DND-41 (cell line): Measurements from ENCODE around the gene AQP5.

Experiments
- ATAC-seq: fragments of 200-7000 bp; cut with Tn5 transposase; 3 replicates; pipeline ENCODE4 v1.9.1; 2021; ENCODE audit warnings: low read depth; ENCODE audit not compliant: insufficient read depth
- DNase-seq: peaks from one replicate; pipeline ENCODE4 v3.0.0-alpha.2; 2020
- H2AFZ ChIP-seq: 2 replicates; pipeline ENCODE4 v1.6.0; 2012; ENCODE audit warnings: low read depth, low read length
- H3K27ac ChIP-seq: 2 replicates; pipeline ENCODE4 v1.5.1; 2012; ENCODE audit warnings: low read length, inconsistent platforms
- H3K27me3 ChIP-seq: fragments of 200-600 bp; sonication (generic); 2 replicates; pipeline ENCODE4 v1.6.0; 2012; ENCODE audit warnings: low read length, mild to moderate bottlenecking, inconsistent platforms; ENCODE audit not compliant: insufficient read depth, poor library complexity
- H3K36me3 ChIP-seq: 2 replicates; pipeline ENCODE4 v1.5.1; 2012; ENCODE audit warnings: low read length, inconsistent platforms; ENCODE audit not compliant: insufficient read depth
- H3K4me1 ChIP-seq: 2 replicates; pipeline ENCODE4 v1.5.1; 2012; ENCODE audit warnings: mild to moderate bottlenecking, low read length; ENCODE audit not compliant: insufficient read depth
- H3K4me2 ChIP-seq: 2 replicates; pipeline ENCODE4 v1.6.0; 2012; ENCODE audit warnings: mild to moderate bottlenecking, moderate library complexity, low read length, inconsistent platforms; ENCODE audit not compliant: insufficient read depth
- H3K4me3 ChIP-seq, 2 experiments: fragments of 200-600 bp in 1 of 2; shearing (Covaris generic) in 1 of 2; 2 replicates each; pipeline ENCODE4 v1.5.1; 2012 to 2016; ENCODE audit warnings: inconsistent platforms in 2 of 2, low read length in 2 of 2, mild to moderate bottlenecking in 2 of 2, low read depth in 1 of 2, moderate library complexity in 1 of 2
- H3K79me2 ChIP-seq: 2 replicates; pipeline ENCODE4 v1.6.0; 2012; ENCODE audit warnings: low read length, inconsistent platforms; ENCODE audit not compliant: insufficient read depth
- H3K9ac ChIP-seq: 2 replicates; pipeline ENCODE4 v1.6.0; 2012; ENCODE audit warnings: low read depth, mild to moderate bottlenecking, inconsistent platforms, low read length, moderate library complexity
- H3K9me3 ChIP-seq: 2 replicates; pipeline ENCODE4 v1.5.1; 2012; ENCODE audit warnings: low read length, moderate library complexity, mild to moderate bottlenecking, inconsistent platforms; ENCODE audit not compliant: insufficient read depth, severe bottlenecking
- H4K20me1 ChIP-seq: 2 replicates; pipeline ENCODE4 v1.6.0; 2012; ENCODE audit warnings: low read length; ENCODE audit not compliant: insufficient read depth
- EZH2 ChIP-seq: IDR thresholded peaks from 3 replicates; pipeline ENCODE4 v1.6.1; 2012; ENCODE audit warnings: borderline replicate concordance, low read depth, mild to moderate bottlenecking, moderate library complexity, low read length, inconsistent platforms; ENCODE audit not compliant: severe bottlenecking
- TF ChIP-seq, protein P1 (sequence below): IDR thresholded peaks from 2 replicates; pipeline ENCODE4 v1.5.1; 2012; ENCODE audit warnings: borderline replicate concordance, low read length, moderate library complexity, mild to moderate bottlenecking; ENCODE audit not compliant: poor library complexity, severe bottlenecking; ENCODE audit errors: extremely low read depth

AQP5 gene

DNA sequence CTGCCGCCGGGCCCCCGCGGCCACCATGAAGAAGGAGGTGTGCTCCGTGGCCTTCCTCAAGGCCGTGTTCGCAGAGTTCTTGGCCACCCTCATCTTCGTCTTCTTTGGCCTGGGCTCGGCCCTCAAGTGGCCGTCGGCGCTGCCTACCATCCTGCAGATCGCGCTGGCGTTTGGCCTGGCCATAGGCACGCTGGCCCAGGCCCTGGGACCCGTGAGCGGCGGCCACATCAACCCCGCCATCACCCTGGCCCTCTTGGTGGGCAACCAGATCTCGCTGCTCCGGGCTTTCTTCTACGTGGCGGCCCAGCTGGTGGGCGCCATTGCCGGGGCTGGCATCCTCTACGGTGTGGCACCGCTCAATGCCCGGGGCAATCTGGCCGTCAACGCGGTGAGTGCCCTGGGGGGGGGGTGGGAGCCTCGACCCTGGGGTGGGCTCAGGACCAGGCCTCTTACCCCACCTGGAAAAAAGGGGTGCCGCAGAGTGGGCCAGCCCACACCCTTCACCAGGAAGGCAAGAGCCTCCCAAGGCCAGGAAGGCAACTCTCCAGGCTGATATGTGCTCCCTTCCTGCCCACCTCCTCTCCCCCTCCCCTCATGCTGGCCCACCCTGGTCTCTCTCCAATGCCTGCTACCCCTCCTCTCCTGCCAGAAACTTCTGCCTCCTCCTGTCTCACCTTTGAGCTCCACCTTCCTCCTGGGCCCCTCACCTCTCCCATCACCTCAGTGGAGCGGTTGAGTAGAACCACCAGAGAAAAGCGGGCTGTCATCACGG is 507 bp downstream of the AQP5 start:
- no peak overlapping the region for H3K4me2 ChIP-seq
- H3K4me3 ChIP-seq: no peak overlapping the region
- no peaks in the 10 kb centered on the region for H3K9me3 ChIP-seq
- no peak for DNase-seq
- H3K79me2 ChIP-seq: no peaks in the 10 kb centered on the region
- no peak overlapping the region for H3K27ac ChIP-seq
- no peaks in the 10 kb centered on the region for H3K36me3 ChIP-seq
- H3K9ac ChIP-seq: no peak overlapping the region
- peaks cover 20% of the 10 kb centered on the region for H3K4me1 ChIP-seq
- 0 out of 2 replicates have a peak, but pooled peaks cover 3% of the 10 kb centered on the region for H4K20me1 ChIP-seq
- no peak for ATAC-seq
- peaks cover 7% of the 10 kb centered on the region for H3K27me3 ChIP-seq
- no peak overlapping the region for H2AFZ ChIP-seq
- TF ChIP-seq, protein P1, sequence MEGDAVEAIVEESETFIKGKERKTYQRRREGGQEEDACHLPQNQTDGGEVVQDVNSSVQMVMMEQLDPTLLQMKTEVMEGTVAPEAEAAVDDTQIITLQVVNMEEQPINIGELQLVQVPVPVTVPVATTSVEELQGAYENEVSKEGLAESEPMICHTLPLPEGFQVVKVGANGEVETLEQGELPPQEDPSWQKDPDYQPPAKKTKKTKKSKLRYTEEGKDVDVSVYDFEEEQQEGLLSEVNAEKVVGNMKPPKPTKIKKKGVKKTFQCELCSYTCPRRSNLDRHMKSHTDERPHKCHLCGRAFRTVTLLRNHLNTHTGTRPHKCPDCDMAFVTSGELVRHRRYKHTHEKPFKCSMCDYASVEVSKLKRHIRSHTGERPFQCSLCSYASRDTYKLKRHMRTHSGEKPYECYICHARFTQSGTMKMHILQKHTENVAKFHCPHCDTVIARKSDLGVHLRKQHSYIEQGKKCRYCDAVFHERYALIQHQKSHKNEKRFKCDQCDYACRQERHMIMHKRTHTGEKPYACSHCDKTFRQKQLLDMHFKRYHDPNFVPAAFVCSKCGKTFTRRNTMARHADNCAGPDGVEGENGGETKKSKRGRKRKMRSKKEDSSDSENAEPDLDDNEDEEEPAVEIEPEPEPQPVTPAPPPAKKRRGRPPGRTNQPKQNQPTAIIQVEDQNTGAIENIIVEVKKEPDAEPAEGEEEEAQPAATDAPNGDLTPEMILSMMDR: no peak
- TF ChIP-seq EZH2: no peak

DNA sequence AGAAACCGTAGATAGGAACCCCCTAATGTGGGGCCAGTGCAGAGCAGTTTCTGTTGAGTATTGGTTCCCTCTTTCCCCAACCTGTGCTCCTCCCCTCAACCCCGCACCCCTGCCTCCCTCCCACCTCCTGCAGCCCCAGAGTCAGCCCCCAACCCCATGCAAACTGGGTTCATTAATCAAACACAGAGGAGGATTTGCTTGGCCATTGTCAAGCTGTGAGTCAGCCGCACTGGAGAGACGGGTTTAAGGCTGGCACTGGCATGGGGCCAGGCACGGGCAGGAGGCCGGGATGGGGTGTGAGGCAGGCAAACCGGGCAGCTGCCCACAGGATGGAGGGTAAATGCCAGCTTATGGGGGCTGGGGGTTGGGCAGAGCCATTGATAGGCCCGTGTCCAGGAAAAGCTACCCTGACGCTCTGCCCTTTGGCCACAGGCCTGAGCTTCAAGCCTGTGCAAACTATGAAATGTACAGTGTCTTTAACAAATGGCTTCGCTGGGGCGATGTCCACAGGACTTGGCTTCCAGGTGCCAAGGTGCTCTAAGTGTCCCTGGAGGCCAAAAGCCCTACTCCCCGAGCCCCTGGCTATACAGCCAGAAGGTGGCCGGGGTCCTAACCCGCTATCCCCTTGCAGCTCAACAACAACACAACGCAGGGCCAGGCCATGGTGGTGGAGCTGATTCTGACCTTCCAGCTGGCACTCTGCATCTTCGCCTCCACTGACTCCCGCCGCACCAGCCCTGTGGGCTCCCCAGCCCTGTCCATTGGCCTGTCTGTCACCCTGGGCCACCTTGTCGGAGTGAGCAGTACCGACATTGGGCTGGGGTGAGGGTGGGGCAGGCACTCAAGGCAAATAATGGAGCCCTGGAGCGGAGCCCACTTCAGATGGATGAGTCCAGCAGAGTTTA is 1.4 kb downstream of the AQP5 start:
- H2AFZ ChIP-seq: no peak overlapping the region
- H3K9me3 ChIP-seq: no peaks in the 10 kb centered on the region
- no peak overlapping the region for H3K27ac ChIP-seq
- peaks cover 12% of the 10 kb centered on the region for H3K27me3 ChIP-seq
- no peaks in the 10 kb centered on the region for H3K79me2 ChIP-seq
- DNase-seq (no peak), ATAC-seq (no peak)
- H4K20me1 ChIP-seq: peaks cover 6% of the 10 kb centered on the region; the same call in 1 of the 2 replicates
- no peak overlapping the region for H3K9ac ChIP-seq
- H3K4me2 ChIP-seq: no peak overlapping the region
- TF ChIP-seq, protein P1: no peak
- TF ChIP-seq EZH2: no peak
- H3K4me1 ChIP-seq: peaks cover 29% of the 10 kb centered on the region
- H3K4me3 ChIP-seq: no peak overlapping the region
- no peaks in the 10 kb centered on the region for H3K36me3 ChIP-seq

DNA sequence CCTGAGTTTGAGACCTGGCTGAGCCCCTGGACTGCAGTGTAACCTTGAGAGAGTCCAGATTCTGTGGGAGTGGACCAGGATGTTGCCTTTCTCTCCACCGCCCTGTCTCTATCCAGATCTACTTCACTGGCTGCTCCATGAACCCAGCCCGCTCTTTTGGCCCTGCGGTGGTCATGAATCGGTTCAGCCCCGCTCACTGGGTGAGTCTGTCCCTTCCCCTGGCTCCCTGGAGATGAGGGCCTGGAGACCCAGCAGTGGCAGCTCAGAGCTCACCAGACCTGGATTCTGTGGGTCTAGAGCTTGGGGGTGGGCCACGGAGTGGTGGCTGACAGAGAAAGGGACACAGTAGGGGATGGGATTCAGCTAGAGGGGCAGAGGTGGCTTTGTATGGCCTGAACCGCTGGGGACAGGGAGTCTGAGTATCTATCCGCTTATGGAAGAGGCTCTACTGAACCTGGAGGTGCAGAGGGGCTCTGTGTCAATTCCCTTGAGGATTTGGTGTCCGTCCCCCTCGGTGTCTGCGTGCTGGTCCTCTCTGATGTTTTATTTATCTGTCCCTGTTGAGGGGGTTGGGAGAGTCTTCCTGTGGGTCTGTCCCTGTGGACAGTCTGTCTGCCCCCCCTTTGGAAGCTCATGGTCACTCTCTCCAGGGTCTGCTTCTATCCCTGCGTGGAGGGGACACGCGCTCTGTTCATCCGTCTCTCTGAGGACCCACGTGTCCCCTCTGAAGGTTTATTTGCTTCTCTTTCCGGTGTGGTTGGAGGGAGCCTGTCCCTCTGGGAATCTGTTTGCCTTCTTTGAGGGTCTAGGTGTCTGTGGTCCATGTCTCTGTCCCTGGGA is 2.5 kb downstream of the AQP5 start:
- ATAC-seq (no peak), DNase-seq (no peak)
- Histone ChIP-seq H4K20me1 (peaks cover 6% of the 10 kb centered on the region; the same call in 1 of the 2 replicates), H3K9ac (no peak overlapping the region), H3K79me2 (no peaks in the 10 kb centered on the region), H3K4me2 (no peak overlapping the region), H3K4me3 (no peak overlapping the region), H3K27ac (no peak overlapping the region), H3K4me1 (peaks cover 29% of the 10 kb centered on the region), H2AFZ (no peak overlapping the region), H3K27me3 (peaks cover 17% of the 10 kb centered on the region), H3K9me3 (no peaks in the 10 kb centered on the region), H3K36me3 (no peaks in the 10 kb centered on the region)
- TF ChIP-seq, protein P1: no peak
- no peak for TF ChIP-seq EZH2
